Kidney epithelial cell (primary cell): ENCODE measurements around the gene NMT1. TPM values are rescaled to one million over a fixed set of nuclear protein-coding genes. Genes with fewer than 3 reads are reported as not detected.

ENCODE experiments used
- DNase-seq: peaks from one replicate; pipeline ENCODE4 v3.0.0-alpha.2; 2010; ENCODE audit warnings: low read depth
- H3K27me3 ChIP-seq: 2 replicates; pipeline ENCODE4 v1.6.0; 2011; ENCODE audit warnings: low read length; ENCODE audit not compliant: control insufficient read depth, insufficient read depth
- H3K36me3 ChIP-seq: 2 replicates; pipeline ENCODE4 v1.5.1; 2011; ENCODE audit warnings: low read length; ENCODE audit not compliant: control insufficient read depth, insufficient read depth
- H3K4me3 ChIP-seq: 2 replicates; pipeline ENCODE4 v1.5.1; 2011; ENCODE audit warnings: low read depth, mild to moderate bottlenecking, control low read depth, low read length
- total RNA-seq: library from RNA; depleted of rRNA; stranded (reverse); fragments of >200 nt; gene quantifications from 2 replicates; pipeline ENCODE4 v1.2.3, GENCODE V29; 2015
- TF ChIP-seq, protein P1 (sequence below): IDR thresholded peaks from 2 replicates; pipeline ENCODE4 v1.5.1; 2011; ENCODE audit warnings: mild to moderate bottlenecking, moderate library complexity, low read length, control low read depth, inconsistent platforms; ENCODE audit not compliant: insufficient read depth, poor library complexity, severe bottlenecking

NMT1 gene
- total RNA-seq, 1 donor from 2014 or later, result 68.0 TPM

DNA sequence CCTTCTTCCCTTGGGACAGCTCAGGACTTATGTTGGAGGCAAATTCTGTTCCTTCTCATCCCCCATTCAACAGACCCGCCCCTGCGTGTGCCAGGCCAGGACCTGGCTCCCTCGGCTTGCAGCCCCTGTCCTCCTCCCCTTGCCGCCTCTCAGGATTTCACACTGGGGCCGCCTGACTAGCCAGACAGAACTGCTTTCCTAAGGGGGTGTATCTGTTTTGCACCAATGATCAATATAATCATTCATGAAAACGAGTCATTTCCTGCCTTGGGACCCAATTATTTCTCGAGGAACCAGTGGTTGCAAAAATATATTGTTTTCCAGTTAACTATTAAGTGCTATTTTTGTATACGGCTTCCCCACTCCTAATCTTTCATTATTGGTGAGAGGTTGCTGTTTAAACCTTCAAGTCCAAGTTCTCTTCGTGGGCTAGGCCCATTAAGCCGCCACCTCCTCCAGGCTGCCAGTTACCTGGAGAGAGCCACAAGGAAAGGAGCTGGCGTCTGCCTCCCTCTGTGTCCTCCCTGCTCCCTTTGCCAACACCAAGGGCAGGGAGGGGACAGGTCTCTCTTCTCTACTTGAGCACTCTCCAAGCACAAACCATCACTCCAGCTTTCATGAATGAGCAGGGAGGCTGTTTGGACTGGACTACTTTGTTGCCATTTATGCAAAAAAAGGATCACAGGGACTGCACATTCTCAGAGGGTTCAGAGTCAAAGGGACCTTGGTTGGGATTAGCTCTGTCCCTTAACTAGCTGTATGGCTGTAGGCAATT lies 18.6 kb upstream of the NMT1 start:
- no peaks in the 10 kb centered on the region for H3K36me3 ChIP-seq

DNA sequence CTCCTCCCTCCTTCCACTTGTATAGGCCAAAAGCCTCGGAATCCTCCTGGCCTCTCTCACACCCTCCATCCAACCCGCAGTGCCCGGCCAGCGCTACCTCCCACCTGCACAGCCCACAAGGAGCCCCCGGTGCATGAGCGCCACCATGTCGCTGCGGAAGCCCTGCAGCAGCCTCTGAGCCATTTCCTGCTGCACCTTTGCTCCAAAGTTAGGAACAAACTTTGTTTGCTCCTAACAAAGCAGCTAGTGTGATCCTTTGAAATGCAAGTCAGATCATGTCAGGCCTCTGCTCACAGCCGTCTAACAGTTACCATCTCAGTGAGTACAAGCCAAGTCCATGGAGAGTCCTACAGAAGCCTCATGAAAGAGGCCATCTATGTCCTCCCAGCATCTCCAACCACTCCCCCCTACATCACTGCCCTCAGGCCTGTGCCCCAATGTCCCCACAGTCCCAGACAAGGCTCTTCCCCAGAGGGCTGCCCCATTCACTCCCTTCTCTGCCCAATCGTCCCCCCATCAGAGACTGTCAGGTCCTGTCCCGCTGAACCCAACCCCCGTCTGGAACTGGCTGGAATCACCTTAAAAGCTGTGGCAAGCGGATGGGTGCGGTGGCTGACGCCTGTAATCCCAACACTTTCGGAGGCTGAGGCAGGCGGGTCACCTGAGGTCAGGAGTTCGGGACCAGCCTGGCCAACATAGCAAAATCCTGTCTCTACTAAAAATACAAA lies 17.1 kb upstream of the NMT1 start:
- no peak for DNase-seq
- Histone ChIP-seq H3K27me3 (no peaks in the 10 kb centered on the region), H3K4me3 (no peak overlapping the region), H3K36me3 (no peaks in the 10 kb centered on the region)
- TF ChIP-seq, protein P1, sequence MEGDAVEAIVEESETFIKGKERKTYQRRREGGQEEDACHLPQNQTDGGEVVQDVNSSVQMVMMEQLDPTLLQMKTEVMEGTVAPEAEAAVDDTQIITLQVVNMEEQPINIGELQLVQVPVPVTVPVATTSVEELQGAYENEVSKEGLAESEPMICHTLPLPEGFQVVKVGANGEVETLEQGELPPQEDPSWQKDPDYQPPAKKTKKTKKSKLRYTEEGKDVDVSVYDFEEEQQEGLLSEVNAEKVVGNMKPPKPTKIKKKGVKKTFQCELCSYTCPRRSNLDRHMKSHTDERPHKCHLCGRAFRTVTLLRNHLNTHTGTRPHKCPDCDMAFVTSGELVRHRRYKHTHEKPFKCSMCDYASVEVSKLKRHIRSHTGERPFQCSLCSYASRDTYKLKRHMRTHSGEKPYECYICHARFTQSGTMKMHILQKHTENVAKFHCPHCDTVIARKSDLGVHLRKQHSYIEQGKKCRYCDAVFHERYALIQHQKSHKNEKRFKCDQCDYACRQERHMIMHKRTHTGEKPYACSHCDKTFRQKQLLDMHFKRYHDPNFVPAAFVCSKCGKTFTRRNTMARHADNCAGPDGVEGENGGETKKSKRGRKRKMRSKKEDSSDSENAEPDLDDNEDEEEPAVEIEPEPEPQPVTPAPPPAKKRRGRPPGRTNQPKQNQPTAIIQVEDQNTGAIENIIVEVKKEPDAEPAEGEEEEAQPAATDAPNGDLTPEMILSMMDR, result no peak

More for the DNA sequence above, 18.6 kb upstream of the NMT1 start:
- Histone ChIP-seq H3K27me3 (no peaks in the 10 kb centered on the region), H3K4me3 (no peak overlapping the region)
- TF ChIP-seq, protein P1, result no peak
- no peak for DNase-seq

DNA sequence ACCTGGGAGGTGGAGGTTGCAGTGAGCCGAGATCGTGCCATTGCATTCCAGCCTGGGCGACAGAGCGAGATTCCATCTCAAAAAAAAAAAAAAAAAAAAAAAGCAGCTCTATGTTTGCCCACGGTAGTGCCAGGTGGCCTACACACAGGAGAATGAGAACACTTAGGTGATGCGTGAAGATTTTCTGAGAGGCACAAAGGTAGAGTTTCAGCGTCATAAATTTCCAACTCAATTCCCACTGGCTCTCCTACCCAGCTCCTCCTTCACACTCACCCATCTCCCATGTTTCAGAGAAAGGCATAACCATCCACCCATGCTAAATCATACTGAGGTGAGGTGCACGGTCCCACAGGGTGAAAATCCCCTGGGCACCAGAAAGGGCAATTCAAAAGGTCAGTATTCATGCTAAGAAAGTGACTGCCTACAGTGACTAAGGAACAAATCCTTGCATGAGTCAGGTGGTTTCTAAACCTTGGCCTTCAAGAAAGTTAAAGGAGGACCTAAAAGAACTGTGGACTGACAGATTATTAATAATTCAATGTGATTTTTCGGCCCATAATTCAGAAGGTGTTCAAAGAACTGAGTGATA lies 14.5 kb upstream of the NMT1 start:
- Histone ChIP-seq H3K4me3 (no peak overlapping the region), H3K27me3 (no peaks in the 10 kb centered on the region), H3K36me3 (no peaks in the 10 kb centered on the region)
- TF ChIP-seq, protein P1, result no peak
- no peak for DNase-seq

DNA sequence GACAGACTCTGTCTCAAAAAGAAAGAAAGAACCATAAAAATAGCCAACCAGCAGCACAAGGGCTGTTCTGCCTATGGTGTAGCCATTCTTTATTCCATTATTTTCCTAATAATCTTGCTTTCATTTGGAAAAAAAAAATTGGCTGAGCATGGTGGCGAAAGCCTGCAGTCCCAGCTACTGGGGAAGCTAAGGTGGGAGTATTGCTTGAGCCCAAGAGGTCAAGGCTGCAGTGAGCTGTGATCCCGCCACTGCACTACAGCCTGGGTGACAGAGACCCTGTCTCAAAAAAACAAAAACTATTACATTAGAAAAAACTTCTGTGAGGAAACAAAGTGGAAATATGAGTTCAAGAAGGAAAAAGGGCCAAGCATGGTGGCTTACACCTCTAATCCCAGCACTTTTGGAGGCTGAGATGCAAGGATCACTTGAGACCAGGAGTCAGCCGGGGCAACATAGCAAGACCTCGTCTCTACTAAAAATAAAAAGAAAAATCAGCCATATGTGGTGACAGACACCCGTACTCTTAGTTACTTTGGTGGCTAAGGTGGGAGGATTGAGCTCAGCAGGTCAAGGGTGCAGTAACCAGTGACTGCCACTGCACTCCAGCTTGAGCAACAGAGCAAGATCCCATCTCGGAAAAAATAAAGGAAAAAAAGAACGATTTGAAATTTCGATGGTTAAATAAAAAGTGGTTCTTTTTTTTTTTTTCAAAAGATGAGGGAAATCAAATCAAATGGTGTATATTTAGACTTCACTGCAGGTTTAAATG lies 12.1 kb upstream of the NMT1 start:
- Histone ChIP-seq H3K36me3 (no peaks in the 10 kb centered on the region), H3K27me3 (no peaks in the 10 kb centered on the region), H3K4me3 (no peak overlapping the region)
- DNase-seq, result no peak
- TF ChIP-seq, protein P1, result peak; percentile 15

DNA sequence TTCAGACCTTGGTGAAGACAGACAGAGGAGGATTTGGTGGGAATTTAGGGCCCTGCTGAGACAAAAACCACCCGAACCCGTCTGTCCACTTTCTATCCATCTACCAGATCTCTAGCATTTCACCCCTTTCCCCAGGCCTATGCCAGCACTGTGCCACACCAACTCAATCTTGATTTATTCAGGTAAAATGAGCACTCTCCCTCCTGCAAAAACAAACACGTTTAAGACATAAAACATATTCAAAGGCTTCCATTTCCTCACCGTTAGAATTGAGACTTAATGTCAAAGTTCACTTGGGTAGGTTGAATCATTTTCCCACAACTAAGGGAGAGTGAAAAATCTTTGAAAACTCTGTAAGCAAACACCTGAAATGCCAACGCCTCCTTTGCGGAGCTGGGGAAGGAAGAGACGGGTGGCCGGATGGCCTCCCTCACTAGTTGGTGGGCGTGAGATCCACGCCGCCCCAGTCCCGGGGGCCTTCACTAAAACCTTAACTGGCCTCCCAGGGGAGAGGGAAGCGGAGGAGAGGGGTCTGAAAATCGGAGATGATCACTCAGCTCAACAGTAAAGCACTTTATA lies 10.5 kb upstream of the NMT1 start:
- Histone ChIP-seq H3K4me3 (peak overlapping the region; percentile 69), H3K27me3 (no peaks in the 10 kb centered on the region), H3K36me3 (no peaks in the 10 kb centered on the region)
- TF ChIP-seq, protein P1, result no peak
- DNase-seq, result no peak
